ENCODE results near the gene PAX6.

Gene PAX6

DNA sequence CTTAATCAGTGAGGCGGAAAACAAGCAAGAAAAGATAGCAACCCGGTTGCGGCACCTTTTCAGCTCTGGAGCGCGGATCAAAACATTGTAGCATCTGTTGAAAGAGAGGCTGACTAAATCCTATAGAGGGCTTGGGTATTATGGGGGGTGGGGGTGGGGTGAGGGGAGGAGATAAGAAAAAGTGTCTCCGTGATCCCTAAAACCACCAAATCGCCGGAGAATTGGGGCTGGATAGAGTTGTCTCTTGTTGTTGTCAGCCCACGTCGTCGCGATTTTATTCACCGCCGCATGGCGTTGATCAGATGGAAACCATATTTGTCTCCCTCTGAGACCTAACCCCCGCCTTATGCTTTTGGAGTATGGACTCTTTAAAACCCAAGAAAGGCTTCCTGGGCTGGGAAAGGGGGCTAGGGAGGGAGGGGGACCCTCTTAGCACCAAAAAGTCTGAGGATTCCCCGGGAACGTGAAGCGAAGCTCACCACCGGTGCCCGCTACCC, 13.0 kb downstream of the PAX6 start:
- DNase-seq (ENCODE audit: low spot score) = no peak

DNA sequence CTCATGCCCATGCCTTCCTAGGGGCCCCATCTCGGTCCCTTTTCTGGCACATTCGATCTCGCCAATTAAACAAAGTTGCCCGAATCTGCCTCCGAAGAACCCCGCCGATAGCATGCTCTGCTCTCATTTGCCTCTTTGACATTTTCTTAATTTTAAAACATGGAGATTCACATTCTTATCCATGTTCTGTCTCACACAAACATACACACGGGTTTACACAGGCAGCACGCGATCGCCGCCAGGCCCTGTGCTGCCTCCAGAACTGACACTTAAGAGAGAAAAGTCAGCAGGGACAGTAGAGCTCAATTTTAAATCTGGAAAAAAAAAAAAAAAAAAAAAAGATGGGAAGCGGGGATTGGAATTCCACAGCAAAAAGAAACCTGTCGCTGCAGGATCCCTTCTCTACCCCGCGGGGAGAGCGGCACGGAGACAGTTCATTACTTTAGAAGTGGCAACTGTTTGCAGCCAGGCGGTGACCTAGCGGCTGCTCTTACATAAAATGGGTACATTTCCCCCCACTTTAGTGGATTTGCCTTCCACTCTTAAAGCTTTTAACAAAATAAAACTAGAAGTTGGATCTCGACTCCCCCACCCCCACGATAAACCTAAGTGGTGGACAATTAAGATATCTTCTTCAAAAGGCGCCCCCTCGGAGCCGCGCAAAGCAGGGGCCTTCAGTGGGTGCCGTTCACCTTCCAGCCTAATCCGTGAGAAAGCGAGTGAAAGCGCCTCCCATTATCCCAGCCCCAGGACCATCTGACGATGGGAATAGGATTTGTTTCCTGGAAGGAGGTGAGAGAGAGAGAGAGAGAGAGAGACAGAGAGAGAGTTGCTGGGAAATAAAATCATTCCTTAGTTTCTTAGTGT, 13.7 kb downstream of the PAX6 start:
- DNase-seq (ENCODE audit: low spot score) = no peak

DNA sequence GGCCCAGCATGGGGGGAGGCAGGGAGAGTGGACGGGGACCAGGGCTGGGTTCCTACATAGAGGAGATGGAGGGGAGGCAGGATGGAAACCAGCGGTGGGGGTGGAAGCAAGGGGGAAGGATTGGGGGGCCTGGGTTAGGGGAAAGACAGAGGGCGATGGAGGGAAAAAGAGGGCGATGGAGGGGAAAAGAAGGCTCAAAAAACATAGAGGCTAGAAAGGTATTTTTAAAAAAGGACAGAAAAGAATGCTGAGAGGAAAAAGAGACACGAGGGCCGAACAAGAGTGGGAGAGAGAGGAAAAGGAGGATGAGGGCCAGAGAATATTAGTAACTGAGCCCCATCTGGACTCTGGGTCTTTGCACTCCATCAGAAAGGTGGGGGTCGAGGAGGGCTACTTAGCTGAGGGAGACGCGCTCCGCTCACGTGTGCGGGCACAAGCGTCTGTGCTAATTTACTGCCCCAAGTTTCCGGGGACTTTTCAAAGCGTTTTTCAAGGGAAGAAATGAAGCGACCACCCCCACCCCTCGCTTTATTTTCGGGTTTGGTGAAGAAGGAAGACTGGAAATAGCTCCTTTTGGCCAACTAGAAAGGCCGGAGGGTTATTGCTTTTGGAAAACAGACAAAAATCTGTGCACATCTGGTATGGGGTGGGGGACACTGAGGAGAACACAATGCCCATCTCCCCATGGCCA, 14.5 kb downstream of the PAX6 start:
- no peak for DNase-seq (ENCODE audit: low spot score)

DNA sequence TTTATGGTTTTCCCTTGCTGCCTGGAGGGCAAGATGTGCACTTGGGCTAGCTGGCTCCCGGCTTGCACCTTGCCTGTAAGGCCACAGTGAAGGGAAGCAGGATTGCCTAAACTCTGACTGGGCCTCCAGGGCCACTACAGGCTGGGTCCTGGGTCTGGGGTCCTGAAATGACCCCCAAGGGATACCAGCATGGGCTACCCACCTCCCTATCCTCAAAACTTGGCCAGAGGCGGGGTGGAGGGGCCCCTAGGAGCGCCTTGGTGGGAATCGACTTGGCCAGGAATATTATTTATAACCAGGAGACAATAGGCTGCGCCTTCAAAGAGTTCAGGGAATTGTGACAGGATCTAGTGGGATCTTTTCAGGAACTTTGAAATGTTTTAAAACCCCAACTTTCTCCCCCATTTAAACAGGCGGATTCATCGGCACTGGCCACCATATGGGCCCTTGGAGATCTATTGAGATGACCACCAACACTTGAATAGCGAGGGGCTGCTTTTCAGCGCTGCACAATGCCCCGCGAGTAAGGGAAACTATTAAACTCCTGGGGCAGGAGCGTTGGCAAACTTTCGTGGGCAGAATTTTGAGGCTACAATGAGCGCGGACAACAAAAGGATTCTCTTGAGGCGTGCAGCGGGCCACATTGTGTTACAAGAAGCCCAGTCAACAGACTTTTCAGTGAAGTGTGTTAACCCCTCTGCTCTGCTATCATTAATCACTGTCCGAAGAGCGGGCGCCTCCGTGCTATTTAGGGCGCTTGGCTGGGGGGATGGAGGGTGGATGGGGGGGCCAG, 15.2 kb downstream of the PAX6 start:
- DNase-seq (ENCODE audit: low spot score) = no peak

DNA sequence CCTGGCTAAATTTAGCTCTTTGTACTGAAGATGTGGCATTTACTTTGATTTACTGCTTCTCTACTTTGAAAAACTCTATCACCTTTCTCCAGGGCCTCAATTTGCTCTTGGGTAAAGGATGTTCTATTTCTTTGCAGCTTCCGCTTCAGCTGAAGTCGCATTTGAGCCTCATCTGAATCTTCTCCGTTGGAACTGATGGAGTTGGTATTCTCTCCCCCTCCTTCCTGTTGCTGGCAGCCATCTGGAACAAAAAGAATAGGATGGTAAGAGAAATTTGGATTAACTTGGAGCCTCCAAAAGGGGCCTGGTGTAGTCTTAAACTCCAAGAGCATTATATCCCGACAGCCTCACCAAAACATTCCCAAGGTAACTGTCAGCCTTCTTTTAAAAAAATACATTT, 16.6 kb downstream of the PAX6 start:
- DNase-seq (ENCODE audit: low spot score) = no peak

DNA sequence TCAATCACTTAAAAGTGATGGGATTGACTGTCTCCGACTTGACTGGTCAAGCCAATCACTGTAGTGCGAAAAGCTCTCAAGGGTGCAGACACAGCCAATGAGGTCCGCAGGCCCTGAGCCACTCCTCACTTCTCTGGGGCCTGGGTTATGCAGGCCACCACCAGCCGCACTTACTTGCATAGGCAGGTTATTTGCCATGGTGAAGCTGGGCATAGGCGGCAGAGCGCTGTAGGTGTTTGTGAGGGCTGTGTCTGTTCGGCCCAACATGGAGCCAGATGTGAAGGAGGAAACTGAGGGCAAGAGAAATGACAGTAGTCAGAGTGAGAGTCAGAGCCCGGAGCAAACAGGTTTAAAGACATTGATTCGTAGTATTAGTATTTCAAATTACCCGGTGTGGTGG, 17.9 kb downstream of the PAX6 start:
- DNase-seq (ENCODE audit: low spot score) = no peak

DNA sequence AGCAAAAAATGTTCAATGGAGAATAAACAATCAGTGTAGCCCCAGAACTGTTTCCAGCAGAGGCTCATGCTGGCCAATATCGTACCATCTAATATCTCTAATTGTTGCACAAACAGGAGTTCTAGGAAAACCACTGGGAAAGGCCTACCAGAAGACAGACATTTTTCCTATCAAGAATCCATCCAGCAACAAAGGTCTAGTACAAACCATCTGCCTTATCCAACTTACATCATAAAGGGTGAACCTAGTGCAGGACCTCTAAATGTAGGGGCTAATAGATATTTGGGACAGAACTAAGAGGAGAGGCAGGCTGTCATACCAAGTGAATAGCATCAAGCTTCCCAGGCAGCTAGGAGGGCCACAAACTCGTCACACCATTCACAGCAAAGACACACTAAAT, 18.7 kb downstream of the PAX6 start:
- no peak for DNase-seq (ENCODE audit: low spot score)

DNA sequence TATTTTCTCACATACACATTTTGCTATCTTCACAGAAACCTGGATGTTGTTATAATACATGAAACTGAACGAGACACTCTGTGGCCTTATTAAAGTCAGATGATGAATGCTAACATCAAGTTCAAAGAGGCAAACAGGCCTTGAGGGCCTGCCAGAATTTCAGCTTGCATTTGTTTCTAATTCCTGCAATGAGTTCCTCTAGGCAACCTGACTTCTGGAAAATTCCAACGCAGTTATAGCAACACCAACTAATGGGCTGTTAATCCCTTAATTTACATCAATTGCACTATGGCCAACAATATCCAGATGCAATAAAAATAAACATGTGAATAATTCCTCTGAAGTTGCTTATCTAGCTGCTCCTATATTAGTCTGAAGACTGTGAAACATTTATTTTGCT, 19.1 kb downstream of the PAX6 start:
- no peak for DNase-seq (ENCODE audit: low spot score)

DNA sequence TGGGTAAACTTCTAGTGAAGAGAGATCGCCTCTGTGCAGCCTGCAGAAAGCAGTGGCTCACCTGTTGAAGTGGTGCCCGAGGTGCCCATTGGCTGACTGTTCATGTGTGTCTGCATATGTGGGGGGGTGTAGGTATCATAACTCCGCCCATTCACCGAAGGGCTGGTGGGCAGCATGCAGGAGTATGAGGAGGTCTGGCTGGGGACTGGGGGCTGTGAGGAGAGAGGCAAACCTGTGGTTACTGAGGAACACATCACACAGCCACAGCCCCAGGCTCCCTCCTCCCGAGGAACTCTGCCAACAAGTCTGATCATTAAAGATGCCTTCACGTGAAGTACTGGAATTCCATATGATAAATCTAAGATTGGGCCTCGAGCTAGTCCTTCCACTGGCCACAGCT, 20.5 kb downstream of the PAX6 start:
- DNase-seq (ENCODE audit: low spot score) = no peak

DNA sequence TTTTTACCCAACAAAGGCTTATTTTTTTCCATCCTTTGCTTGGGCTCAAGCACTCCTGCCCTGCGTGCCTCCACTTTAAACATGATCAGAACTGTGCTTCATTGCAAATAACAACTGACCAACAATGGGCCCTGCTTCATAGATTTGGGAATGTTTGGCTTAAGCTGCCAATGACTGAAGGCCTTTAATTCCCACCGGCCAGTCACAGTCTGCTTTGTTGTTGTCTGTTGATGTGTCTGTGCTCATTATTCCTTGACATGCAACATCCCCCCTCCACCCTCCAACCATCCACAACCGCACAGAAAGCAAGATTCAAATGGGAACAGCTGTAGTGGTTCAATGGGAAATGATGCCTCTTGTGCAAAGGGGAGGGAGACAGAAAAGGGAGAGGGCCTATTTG, 23.0 kb downstream of the PAX6 start:
- DNase-seq (ENCODE audit: low spot score) = no peak

DNA sequence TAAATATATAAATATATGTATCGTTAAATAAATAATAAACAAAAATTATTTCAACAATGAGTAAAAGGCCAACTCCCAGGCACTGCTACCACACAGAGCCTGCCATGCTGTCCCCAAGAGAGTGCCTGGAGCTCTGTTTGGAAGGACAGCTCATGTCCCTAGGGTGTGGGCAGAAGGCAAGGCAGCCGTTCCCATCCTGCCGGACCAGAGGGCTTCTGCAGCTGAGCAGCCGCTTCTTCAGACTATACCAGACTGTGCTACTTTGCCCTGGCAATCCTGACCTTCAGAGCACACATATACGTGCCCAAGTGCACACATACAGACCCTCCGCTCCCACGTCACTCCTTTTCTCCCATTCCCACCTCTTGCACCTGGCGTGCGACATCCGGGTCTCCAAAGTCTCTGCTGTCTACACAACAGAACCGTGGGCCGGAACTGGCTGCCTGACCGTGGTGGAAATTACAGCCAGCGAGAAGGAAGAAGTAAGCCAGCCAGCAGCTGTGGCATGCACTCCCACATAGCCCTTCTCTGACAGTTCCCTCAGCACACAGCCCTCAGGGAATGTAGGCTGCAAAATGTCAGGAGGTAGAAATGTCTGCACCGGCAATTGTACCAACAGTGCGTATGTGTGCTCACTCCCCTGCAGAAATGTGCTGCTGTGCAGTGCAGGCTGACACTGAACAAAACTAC, 24.0 kb downstream of the PAX6 start:
- DNase-seq (ENCODE audit: low spot score) = no peak

DNA sequence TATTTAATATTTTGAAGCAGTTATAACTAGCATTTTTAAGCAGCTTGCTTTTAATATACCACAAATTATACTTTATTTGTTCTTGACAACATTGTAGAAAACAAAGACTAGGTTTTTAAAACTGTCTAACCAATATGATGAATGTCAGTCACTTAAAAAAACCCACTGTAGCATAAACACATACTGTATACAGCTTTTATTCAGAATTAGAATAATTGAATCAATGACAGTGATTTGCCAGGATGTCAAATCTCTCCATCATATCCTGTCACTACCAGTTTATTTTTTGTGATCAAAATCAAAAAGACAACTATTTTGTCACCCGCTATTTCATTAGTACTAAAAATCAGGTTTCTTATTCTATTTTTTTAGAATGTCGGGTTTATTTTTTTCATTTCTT, 26.5 kb downstream of the PAX6 start:
- no peak for DNase-seq (ENCODE audit: low spot score)

DNA sequence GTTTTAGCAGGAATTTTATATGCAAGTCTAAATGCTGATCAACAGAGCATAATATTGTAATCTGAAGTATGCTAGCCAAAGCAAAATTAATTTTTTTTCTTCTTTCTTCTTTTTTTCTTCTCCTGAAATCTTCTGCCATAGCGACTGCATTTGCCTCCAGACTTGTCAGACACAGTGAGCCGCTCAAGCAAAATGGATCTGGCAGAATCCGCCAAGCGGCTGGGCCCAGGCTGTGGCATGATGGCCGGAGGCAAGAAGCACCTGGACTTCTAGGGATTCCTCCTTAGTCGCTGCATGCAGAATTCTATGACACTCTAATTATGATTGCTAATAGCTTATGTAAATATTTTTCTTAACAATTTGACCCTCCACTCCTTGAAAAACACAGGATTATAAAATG, 27.9 kb downstream of the PAX6 start:
- no peak for DNase-seq (ENCODE audit: low spot score)

DNA sequence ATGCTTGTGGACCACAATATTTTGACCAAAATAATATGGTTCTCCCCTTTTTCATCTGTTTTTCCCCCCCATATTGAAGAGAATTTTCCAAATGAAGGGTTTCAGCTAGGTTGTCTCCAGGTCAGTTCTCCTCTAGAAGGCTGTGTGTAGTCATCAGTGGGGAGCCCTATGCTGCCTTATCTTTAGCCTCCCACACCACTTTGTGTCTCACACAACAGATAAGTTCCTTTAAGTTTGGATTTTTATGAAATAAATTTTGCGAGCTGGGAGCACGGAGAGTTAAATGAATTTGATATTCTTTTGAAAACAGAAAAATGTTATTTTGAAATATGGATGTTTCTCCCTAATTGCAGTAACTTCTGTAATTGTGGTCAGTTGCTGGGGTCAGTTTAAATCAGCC, 28.9 kb downstream of the PAX6 start:
- no peak for DNase-seq (ENCODE audit: low spot score)

DNA sequence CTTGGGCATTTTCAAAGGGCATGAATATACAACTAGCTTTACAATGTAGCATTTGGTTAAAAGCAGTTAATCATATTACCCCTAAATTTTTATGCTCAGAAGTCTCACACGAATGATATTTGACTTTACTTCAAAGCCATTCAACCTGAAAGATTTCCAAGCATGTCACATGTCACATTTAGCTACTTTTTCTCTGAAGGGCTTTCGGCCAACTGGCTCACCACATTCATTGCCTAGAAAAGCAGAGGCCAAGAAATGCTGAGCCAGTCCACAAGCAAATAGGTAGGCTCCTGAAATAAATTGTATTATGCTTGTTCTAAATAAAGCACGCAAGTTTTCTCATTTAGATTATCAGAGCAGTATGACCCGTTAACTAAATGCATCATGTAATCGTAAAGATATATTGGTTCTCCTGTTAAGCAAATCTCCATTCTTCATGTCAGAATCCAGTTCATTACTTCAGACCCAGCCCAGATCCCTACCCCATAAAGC, 30.6 kb downstream of the PAX6 start:
- DNase-seq (ENCODE audit: low spot score) = no peak

DNA sequence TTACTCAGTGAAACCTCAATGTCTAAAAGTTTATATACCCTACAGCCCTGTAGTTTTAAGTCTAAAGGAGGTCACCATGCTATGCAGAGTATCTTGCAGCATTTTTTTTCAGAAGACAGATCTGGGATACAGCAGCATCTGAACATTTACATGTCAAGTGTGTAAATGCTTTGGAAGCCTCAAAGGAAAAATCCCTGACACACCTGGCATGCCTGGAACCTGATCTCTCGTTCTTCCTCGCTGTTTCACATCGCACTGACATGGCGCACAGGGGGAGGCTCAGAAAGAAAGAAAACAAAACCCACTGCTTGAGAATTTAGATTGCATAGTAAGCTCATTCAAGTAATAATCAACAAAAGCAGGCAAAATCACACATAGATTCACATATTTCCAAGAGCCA, 31.0 kb downstream of the PAX6 start:
- no peak for DNase-seq (ENCODE audit: low spot score)

DNA sequence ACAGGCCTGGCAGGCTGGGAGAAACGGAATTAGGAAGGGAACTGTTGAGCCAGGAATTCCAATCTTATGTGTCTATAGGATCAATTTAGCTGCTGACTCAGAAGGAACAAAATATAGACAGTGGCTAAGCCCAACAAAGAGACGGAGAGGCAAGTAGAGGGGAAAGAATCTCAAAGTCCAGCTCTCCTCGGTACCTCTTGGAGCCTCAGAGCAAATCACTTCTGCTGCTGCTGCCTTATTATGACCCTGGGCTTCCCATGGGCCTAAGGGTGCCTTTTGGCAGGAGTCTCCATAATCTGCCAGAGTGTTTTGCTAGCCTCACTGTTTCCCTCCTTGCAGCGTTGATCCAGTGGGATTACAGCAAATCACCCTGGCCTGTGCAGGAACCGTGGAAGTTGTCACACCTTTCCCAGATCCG, 31.7 kb downstream of the PAX6 start:
- DNase-seq (ENCODE audit: low spot score) = no peak

DNA sequence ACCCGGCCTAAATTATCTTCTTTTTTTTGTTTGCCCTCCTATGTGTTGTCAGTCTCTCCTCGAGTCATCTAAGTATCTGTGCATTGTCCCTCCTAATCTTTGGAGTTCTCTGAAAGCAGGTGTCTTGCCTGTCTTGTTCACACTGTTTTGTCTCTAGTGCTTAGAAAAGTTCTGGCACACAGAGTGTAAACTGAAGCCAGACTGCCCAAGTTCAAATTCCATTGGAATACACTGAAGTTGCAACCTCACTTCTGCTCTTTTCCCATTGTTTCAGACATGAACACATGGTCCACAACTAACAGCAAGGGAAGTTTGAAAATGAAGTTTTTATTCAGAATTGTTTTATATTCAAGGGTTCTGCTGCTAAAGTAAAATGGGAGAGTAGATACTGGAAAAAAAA, 38.7 kb downstream of the PAX6 start:
- no peak for DNase-seq (ENCODE audit: low spot score)

DNA sequence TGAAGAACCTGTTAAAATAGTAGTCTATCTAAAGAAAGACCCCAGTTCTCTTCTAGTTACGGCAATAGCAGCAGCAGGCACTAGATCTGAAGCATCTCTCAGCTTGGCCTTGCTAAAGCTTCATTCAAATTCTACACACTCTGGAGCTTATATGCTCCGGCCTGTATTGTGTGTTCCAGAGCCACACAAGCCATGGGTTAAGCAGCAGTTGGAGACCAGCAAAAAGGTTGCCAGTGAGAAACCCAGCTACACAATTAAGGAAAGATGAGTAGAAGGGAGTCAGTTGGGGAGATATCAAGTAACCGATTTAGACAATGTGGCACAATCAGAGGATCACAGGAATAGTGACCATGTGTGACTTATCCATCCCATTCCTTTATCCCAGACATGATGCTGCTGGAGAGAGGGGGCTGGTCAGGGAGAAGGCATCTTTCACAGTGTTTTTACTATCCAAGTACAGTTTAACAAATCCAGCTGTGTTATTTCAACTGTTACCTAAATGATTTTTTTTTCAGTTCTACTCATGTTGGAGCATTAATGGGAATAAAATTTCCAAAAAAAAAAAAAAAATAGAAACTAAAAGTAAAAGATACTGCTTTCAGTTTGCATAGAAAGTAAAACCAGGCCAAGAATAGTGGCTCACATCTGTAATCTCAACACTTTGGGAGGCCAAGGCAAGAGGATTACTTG, 41.0 kb downstream of the PAX6 start:
- no peak for DNase-seq (ENCODE audit: low spot score)

DNA sequence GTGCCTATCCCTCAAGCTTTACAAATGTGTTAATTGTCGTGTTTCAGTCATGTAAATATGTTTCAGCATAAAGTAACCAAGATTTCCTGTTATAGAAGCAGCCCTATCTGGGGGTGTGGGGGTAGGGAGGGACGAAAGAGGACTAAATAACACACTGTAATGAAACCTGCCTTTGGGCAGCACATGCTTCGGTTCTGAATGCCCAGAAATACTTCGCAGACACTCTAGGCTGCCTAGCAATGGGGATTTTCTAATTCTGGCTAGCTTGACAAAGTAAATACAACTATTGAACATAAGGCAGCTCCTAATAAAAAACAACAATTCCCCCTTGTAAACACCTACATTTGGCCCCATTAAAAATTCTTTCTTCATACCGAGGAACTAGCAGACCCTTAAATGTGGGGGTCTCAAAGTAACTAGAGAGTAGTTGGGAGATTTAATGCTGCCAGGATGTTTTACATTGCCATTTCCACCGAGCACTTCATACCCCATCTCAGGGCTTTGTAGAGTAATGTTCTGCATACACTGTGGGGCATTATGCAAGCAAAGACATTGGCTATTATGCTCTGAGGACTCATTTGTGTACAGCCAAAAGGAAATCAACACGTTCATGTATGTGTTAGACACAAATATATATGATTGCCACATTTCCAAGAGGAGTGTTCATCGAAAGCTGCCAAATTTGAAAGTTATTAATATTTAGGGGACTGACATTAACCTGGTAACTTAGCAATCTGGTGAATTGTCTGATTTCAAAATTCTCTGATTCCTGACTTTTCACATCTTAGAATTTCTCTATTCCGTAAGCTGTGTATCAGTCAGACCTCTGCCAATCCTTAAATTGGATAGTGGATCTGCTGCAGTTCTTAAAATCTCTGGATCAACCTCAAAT, 42.1 kb downstream of the PAX6 start:
- no peak for DNase-seq (ENCODE audit: low spot score)
